ENCODE results near the gene GLYR1. TPM values are rescaled to one million over a fixed set of nuclear protein-coding genes. Genes with fewer than 3 reads are reported as not detected.

GLYR1 gene
- total and polyA plus RNA-seq, 2 experiments from 2014 or later, result 59.9 to 105 TPM

DNA sequence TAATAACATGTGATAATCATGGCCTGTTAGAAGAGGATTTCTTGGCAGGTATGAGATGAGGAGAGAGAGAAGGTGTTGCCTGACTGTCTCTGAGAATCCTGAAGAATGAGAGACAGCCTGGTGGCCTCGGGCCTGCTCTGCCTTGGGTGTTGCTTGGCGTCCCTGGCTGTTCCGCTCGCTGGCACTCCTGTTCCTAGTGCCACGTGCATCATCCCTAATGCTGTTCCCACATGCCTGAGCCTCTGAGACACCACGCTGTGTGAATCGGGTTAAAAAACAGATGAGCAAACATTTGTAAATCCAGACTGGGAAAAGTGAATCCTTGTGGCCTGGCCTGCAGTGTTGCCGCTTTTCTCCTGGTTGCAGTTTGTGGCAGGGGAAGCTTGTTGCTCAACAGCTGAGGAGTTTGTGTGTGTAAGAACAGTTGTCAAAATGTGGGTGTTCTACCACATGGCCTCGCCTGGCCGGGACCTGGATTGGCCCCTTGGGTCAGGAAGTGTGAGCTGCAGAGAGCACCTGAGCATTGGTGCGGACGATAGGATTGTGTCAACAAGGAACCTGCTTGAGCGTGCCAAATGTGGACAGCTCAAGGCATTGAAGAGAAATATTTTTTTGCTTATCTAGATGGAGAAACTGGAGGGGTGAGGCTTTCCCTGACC lies 22.2 kb upstream of the GLYR1 start:
- H4K20me1 ChIP-seq (replicated peaks; ENCODE audit: insufficient read depth), result peaks cover 40% of the 10 kb centered on the region
- Mint-ChIP-seq H3K27ac (no peak overlapping the region; the same call in 1 of the 2 replicates), H3K4me1 (no peaks in the 10 kb centered on the region), H3K27me3 (ENCODE audit: insufficient read depth, low read depth, poor library complexity) (peaks cover 8% of the 10 kb centered on the region), H3K4me3 (no peak overlapping the region), H3K9me3 (no peaks in the 10 kb centered on the region), H3K36me3 (ENCODE audit: low read depth) (peaks cover 45% of the 10 kb centered on the region)
- DNase-seq (ENCODE audit: low spot score) (no peak), ATAC-seq (no peak)
- no peak overlapping the region for H3K4me3 ChIP-seq
- TF ChIP-seq NANOG (IDR thresholded peaks at IDR 0.05; ENCODE audit: borderline replicate concordance) (no peak), ZNF331 (CRISPR knock-in tag; IDR thresholded peaks at IDR 0.05; ENCODE audit: low read depth) (no peak), STAT1 (IDR thresholded peaks at IDR 0.05; ENCODE audit: unreplicated experiment) (no peak), EZH2 (IDR thresholded peaks at IDR 0.05; ENCODE audit: low read depth, unreplicated experiment) (no peak), POLR2AphosphoS5 (IDR thresholded peaks at IDR 0.05; ENCODE audit: low read depth) (no peak), CTCF (conservative IDR thresholded peaks at IDR 0.05; ENCODE audit: low read depth in 2 of 2) (no peak), CREB1 (CRISPR knock-in tag; IDR thresholded peaks at IDR 0.05; ENCODE audit: low read depth) (no peak), EZH2phosphoT487 (IDR thresholded peaks at IDR 0.05; ENCODE audit: unreplicated experiment) (no peak), JUNB (IDR thresholded peaks at IDR 0.05; ENCODE audit: unreplicated experiment) (no peak)
- TF ChIP-seq, protein P1, sequence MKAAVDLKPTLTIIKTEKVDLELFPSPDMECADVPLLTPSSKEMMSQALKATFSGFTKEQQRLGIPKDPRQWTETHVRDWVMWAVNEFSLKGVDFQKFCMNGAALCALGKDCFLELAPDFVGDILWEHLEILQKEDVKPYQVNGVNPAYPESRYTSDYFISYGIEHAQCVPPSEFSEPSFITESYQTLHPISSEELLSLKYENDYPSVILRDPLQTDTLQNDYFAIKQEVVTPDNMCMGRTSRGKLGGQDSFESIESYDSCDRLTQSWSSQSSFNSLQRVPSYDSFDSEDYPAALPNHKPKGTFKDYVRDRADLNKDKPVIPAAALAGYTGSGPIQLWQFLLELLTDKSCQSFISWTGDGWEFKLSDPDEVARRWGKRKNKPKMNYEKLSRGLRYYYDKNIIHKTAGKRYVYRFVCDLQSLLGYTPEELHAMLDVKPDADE (IDR thresholded peaks at IDR 0.05), result no peak
- TF ChIP-seq, protein P2, sequence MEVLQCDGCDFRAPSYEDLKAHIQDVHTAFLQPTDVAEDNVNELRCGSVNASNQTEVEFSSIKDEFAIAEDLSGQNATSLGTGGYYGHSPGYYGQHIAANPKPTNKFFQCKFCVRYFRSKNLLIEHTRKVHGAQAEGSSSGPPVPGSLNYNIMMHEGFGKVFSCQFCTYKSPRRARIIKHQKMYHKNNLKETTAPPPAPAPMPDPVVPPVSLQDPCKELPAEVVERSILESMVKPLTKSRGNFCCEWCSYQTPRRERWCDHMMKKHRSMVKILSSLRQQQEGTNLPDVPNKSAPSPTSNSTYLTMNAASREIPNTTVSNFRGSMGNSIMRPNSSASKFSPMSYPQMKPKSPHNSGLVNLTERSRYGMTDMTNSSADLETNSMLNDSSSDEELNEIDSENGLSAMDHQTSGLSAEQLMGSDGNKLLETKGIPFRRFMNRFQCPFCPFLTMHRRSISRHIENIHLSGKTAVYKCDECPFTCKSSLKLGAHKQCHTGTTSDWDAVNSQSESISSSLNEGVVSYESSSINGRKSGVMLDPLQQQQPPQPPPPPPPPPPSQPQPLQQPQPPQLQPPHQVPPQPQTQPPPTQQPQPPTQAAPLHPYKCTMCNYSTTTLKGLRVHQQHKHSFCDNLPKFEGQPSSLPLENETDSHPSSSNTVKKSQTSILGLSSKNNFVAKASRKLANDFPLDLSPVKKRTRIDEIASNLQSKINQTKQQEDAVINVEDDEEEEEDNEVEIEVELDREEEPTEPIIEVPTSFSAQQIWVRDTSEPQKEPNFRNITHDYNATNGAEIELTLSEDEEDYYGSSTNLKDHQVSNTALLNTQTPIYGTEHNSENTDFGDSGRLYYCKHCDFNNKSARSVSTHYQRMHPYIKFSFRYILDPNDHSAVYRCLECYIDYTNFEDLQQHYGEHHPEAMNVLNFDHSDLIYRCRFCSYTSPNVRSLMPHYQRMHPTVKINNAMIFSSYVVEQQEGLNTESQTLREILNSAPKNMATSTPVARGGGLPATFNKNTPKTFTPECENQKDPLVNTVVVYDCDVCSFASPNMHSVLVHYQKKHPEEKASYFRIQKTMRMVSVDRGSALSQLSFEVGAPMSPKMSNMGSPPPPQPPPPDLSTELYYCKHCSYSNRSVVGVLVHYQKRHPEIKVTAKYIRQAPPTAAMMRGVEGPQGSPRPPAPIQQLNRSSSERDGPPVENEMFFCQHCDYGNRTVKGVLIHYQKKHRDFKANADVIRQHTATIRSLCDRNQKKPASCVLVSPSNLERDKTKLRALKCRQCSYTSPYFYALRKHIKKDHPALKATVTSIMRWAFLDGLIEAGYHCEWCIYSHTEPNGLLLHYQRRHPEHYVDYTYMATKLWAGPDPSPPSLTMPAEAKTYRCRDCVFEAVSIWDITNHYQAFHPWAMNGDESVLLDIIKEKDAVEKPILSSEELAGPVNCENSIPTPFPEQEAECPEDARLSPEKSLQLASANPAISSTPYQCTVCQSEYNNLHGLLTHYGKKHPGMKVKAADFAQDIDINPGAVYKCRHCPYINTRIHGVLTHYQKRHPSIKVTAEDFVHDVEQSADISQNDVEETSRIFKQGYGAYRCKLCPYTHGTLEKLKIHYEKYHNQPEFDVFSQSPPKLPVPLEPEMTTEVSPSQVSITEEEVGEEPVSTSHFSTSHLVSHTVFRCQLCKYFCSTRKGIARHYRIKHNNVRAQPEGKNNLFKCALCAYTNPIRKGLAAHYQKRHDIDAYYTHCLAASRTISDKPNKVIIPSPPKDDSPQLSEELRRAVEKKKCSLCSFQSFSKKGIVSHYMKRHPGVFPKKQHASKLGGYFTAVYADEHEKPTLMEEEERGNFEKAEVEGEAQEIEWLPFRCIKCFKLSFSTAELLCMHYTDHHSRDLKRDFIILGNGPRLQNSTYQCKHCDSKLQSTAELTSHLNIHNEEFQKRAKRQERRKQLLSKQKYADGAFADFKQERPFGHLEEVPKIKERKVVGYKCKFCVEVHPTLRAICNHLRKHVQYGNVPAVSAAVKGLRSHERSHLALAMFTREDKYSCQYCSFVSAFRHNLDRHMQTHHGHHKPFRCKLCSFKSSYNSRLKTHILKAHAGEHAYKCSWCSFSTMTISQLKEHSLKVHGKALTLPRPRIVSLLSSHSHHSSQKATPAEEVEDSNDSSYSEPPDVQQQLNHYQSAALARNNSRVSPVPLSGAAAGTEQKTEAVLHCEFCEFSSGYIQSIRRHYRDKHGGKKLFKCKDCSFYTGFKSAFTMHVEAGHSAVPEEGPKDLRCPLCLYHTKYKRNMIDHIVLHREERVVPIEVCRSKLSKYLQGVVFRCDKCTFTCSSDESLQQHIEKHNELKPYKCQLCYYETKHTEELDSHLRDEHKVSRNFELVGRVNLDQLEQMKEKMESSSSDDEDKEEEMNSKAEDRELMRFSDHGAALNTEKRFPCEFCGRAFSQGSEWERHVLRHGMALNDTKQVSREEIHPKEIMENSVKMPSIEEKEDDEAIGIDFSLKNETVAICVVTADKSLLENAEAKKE (CRISPR knock-in tag; IDR thresholded peaks at IDR 0.05), result no peak
- TF ChIP-seq, protein P3, sequence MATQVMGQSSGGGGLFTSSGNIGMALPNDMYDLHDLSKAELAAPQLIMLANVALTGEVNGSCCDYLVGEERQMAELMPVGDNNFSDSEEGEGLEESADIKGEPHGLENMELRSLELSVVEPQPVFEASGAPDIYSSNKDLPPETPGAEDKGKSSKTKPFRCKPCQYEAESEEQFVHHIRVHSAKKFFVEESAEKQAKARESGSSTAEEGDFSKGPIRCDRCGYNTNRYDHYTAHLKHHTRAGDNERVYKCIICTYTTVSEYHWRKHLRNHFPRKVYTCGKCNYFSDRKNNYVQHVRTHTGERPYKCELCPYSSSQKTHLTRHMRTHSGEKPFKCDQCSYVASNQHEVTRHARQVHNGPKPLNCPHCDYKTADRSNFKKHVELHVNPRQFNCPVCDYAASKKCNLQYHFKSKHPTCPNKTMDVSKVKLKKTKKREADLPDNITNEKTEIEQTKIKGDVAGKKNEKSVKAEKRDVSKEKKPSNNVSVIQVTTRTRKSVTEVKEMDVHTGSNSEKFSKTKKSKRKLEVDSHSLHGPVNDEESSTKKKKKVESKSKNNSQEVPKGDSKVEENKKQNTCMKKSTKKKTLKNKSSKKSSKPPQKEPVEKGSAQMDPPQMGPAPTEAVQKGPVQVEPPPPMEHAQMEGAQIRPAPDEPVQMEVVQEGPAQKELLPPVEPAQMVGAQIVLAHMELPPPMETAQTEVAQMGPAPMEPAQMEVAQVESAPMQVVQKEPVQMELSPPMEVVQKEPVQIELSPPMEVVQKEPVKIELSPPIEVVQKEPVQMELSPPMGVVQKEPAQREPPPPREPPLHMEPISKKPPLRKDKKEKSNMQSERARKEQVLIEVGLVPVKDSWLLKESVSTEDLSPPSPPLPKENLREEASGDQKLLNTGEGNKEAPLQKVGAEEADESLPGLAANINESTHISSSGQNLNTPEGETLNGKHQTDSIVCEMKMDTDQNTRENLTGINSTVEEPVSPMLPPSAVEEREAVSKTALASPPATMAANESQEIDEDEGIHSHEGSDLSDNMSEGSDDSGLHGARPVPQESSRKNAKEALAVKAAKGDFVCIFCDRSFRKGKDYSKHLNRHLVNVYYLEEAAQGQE (IDR thresholded peaks at IDR 0.05; ENCODE audit: unreplicated experiment), result no peak
- H3K27ac ChIP-seq (ENCODE audit: low read depth), result no peak overlapping the region
- no peak overlapping the region for H3K4me2 ChIP-seq
- peaks cover 51% of the 10 kb centered on the region for H3K79me2 ChIP-seq (replicated peaks; ENCODE audit: insufficient read depth)
- no peaks in the 10 kb centered on the region for H3K27me3 ChIP-seq (ENCODE audit: insufficient read depth)
- peaks cover 18% of the 10 kb centered on the region; the same call in 1 of the 2 replicates for H3K36me3 ChIP-seq (ENCODE audit: insufficient read depth)
- H2AFZ ChIP-seq, result no peak overlapping the region
- H3K9me2 ChIP-seq (ENCODE audit: insufficient read depth), result no peaks in the 10 kb centered on the region
- no peaks in the 10 kb centered on the region for H3K4me1 ChIP-seq (ENCODE audit: insufficient read depth)
- no peaks in the 10 kb centered on the region for H3F3A ChIP-seq (replicated peaks; ENCODE audit: low read depth)

Data from GM23338 (cell line).